ENCODE results near the gene SLC35F1. TPM values are rescaled to one million over a fixed set of nuclear protein-coding genes. Genes with fewer than 3 reads are reported as not detected.

SLC35F1 gene
- polyA plus RNA-seq, 2 of the 4 experiments (the other 2 are of a cell fraction) = 0.01 TPM; not detected in 1

DNA sequence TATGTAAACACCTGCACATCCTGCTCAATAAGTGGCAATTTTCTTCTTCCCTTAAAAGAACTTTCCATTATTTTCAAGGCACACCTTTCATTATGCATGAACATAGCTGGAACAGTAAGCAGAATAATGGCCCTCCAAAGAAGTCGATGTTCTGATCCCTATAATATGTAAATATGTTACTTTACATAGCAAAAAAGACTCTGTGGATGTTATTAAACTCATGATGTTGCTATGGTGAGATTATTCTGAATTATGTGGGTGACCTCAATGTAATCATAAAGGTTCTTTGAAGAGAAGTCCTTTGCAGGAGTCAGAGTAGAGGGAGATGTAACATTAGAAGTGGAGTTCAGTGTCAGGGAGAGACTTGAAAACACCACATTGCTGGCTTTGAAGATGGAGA, 341.1 kb downstream of the SLC35F1 start:
- Histone ChIP-seq H3K4me3 (no peak overlapping the region), H3K4me2 (no peak overlapping the region), H3K9me3 (no peaks in the 10 kb centered on the region), H3K4me1 (no peaks in the 10 kb centered on the region), H3K27ac (no peak overlapping the region)
- no peak for FAIRE-seq
- no peak for ATAC-seq
- 0% methylated on average over 1 of the region's 1 CpG for WGBS (ENCODE audit: missing lambda C conversion rate)
- ChIA-PET CTCF (no interaction called here), POLR2A (no interaction called here)
- TF ChIP-seq CHD4 (IDR thresholded peaks at IDR 0.05; ENCODE audit: borderline replicate concordance) = no peak
- TF ChIP-seq RFX5 (IDR thresholded peaks at IDR 0.05) = no peak
- TF ChIP-seq, protein P1, sequence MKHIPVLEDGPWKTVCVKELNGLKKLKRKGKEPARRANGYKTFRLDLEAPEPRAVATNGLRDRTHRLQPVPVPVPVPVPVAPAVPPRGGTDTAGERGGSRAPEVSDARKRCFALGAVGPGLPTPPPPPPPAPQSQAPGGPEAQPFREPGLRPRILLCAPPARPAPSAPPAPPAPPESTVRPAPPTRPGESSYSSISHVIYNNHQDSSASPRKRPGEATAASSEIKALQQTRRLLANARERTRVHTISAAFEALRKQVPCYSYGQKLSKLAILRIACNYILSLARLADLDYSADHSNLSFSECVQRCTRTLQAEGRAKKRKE (CRISPR knock-in tag; IDR thresholded peaks at IDR 0.05; ENCODE audit: low read depth) = no peak
- no peak for TF ChIP-seq ESRRA (IDR thresholded peaks at IDR 0.05; ENCODE audit: borderline replicate concordance, low read length)
- TF ChIP-seq, protein P2, sequence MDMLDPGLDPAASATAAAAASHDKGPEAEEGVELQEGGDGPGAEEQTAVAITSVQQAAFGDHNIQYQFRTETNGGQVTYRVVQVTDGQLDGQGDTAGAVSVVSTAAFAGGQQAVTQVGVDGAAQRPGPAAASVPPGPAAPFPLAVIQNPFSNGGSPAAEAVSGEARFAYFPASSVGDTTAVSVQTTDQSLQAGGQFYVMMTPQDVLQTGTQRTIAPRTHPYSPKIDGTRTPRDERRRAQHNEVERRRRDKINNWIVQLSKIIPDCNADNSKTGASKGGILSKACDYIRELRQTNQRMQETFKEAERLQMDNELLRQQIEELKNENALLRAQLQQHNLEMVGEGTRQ (IDR thresholded peaks at IDR 0.05) = no peak
- no peak for TF ChIP-seq KDM1A (IDR thresholded peaks at IDR 0.05; ENCODE audit: low read depth)
- TF ChIP-seq, protein P3, sequence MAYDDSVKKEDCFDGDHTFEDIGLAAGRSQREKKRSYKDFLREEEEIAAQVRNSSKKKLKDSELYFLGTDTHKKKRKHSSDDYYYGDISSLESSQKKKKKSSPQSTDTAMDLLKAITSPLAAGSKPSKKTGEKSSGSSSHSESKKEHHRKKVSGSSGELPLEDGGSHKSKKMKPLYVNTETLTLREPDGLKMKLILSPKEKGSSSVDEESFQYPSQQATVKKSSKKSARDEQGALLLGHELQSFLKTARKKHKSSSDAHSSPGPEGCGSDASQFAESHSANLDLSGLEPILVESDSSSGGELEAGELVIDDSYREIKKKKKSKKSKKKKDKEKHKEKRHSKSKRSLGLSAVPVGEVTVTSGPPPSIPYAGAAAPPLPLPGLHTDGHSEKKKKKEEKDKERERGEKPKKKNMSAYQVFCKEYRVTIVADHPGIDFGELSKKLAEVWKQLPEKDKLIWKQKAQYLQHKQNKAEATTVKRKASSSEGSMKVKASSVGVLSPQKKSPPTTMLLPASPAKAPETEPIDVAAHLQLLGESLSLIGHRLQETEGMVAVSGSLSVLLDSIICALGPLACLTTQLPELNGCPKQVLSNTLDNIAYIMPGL (CRISPR knock-in tag; IDR thresholded peaks at IDR 0.05; ENCODE audit: borderline replicate concordance) = no peak
- TF ChIP-seq CEBPB (IDR thresholded peaks at IDR 0.05) = no peak
- TF ChIP-seq NR3C1 (IDR thresholded peaks at IDR 0.05) = no peak
- TF ChIP-seq ZNF302 (CRISPR knock-in tag; IDR thresholded peaks at IDR 0.05) = no peak
- no peak for TF ChIP-seq ZFP36 (IDR thresholded peaks at IDR 0.05; ENCODE audit: borderline replicate concordance, partially characterized antibody)
- no peak for TF ChIP-seq SREBF2 (IDR thresholded peaks at IDR 0.05)
- no peak for TF ChIP-seq ZC3H11A (IDR thresholded peaks at IDR 0.05)
- no peak for TF ChIP-seq EHF (CRISPR knock-in tag; IDR thresholded peaks at IDR 0.05)
- TF ChIP-seq JUN (IDR thresholded peaks at IDR 0.05) = no peak
- no peak for DNase-seq (ENCODE audit: low read depth in 1 of 2, low spot score in 1 of 2)

DNA sequence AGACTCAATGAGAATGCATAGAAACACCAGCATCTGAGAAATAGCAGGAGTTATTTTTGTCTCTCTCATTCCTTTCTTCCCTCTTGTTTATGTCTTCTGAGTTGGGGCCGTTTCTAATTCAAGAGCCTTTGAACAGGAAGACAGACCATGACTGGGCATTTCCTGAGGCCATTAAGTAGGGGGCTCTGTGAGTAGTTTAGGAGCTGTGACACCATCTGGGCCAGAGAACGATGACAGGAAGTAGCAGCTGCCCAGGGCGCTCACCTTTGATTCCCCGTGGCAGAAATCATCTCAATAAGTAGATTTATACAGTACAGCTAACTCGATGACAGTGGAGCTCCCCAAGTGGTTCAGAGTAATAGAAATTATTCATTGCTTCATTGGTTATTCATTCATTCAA, 342.6 kb downstream of the SLC35F1 start:
- no peak for TF ChIP-seq ZSCAN20 (CRISPR knock-in tag; IDR thresholded peaks at IDR 0.05)
- no peak for TF ChIP-seq HEYL (CRISPR knock-in tag; IDR thresholded peaks at IDR 0.05)
- TF ChIP-seq, protein P4, sequence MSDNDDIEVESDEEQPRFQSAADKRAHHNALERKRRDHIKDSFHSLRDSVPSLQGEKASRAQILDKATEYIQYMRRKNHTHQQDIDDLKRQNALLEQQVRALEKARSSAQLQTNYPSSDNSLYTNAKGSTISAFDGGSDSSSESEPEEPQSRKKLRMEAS (IDR thresholded peaks at IDR 0.05) = no peak
- TF ChIP-seq MAZ (IDR thresholded peaks at IDR 0.05; ENCODE audit: borderline replicate concordance, low read depth, low read length) = no peak
- TF ChIP-seq, protein P5, sequence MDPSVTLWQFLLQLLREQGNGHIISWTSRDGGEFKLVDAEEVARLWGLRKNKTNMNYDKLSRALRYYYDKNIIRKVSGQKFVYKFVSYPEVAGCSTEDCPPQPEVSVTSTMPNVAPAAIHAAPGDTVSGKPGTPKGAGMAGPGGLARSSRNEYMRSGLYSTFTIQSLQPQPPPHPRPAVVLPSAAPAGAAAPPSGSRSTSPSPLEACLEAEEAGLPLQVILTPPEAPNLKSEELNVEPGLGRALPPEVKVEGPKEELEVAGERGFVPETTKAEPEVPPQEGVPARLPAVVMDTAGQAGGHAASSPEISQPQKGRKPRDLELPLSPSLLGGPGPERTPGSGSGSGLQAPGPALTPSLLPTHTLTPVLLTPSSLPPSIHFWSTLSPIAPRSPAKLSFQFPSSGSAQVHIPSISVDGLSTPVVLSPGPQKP (IDR thresholded peaks at IDR 0.05; ENCODE audit: low read depth, low read length) = no peak
- TF ChIP-seq, protein P6, sequence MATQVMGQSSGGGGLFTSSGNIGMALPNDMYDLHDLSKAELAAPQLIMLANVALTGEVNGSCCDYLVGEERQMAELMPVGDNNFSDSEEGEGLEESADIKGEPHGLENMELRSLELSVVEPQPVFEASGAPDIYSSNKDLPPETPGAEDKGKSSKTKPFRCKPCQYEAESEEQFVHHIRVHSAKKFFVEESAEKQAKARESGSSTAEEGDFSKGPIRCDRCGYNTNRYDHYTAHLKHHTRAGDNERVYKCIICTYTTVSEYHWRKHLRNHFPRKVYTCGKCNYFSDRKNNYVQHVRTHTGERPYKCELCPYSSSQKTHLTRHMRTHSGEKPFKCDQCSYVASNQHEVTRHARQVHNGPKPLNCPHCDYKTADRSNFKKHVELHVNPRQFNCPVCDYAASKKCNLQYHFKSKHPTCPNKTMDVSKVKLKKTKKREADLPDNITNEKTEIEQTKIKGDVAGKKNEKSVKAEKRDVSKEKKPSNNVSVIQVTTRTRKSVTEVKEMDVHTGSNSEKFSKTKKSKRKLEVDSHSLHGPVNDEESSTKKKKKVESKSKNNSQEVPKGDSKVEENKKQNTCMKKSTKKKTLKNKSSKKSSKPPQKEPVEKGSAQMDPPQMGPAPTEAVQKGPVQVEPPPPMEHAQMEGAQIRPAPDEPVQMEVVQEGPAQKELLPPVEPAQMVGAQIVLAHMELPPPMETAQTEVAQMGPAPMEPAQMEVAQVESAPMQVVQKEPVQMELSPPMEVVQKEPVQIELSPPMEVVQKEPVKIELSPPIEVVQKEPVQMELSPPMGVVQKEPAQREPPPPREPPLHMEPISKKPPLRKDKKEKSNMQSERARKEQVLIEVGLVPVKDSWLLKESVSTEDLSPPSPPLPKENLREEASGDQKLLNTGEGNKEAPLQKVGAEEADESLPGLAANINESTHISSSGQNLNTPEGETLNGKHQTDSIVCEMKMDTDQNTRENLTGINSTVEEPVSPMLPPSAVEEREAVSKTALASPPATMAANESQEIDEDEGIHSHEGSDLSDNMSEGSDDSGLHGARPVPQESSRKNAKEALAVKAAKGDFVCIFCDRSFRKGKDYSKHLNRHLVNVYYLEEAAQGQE (IDR thresholded peaks at IDR 0.05) = no peak
- H3K9me3 ChIP-seq = no peaks in the 10 kb centered on the region
- H3K4me3 ChIP-seq = no peak overlapping the region
- FAIRE-seq (no peak), ATAC-seq (no peak), DNase-seq (ENCODE audit: low read depth in 1 of 2, low spot score in 1 of 2) (no peak)
- no peaks in the 10 kb centered on the region for H3K4me1 ChIP-seq
- no peak overlapping the region for H3K27ac ChIP-seq
- 3% methylated on average over 5 of the region's 5 CpGs for WGBS (ENCODE audit: missing lambda C conversion rate)
- ChIA-PET CTCF (no interaction called here), POLR2A (no interaction called here)
- H3K4me2 ChIP-seq = no peak overlapping the region
